Measurements from ENCODE around the gene DHX34. TPM values are rescaled to one million over a fixed set of nuclear protein-coding genes. Genes with fewer than 3 reads are reported as not detected.
A peak's percentile ranks its signal among the peaks of the same experiment; 100 is the strongest.
"Not testable (repeated sequence)": the region's sequence is repeated elsewhere in the genome, so short reads cannot be mapped to it uniquely, and the experiment has no call there.

DHX34 gene
- total RNA-seq, 1 experiment from 2014 or later: 10.0 TPM

DNA sequence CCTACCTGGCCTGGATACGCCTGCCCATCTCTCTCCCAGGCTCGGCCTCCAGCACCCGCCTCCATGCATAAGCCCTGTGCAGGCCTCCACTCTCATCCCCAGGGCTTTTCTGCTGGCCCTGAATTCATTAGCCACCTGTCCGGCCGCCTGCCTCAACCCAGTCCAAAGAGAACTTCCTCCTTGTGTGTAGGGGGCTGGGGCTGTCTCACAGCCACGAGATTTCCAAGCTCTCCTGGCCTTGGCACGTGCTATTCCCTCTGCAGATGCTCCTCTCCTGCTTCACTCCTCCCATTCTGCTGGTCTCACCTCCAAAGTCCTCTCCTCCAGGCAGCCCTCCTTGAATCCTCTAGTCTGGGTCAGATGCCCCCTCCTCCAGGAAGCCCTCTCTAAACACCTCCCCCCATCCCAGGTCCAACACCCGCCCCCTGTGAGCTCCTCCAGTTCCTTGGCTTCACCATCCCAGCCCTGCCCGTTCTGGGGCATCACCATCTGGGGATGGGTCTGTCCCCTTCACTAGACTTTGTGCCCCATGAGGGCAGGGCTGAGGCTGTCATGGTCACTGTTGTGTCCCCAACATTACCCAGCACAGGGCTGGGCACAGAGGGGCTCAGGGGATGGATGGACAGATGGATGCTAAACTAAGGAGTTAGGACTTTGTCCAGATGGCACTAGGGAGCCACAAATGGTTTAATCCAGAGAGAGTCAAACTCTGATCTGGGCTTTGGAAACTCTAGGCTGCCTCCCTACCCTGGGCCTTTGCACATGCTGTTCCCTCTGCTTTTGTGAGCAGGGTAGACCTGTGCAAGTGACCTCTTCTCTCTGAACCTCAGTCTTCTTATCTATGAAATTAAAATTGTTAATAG, 55.5 kb downstream of the DHX34 start:
- in situ Hi-C loops (cut with HindIII; ENCODE audit: low pct_unique_long_range_greater_than_20kb, low sequenced_read_pairs): no loop called here

GRCh38 chr19:47405197-47405550, 56.1 kb downstream of the DHX34 start:
- in situ Hi-C loops (cut with HindIII; ENCODE audit: low pct_unique_long_range_greater_than_20kb, low sequenced_read_pairs): no loop called here
- DNase-seq (ENCODE audit: low read depth, low spot score): no peak

More for the DNA sequence above, 55.5 kb downstream of the DHX34 start:
- DNase-seq (ENCODE audit: low read depth, low spot score): no peak

DNA sequence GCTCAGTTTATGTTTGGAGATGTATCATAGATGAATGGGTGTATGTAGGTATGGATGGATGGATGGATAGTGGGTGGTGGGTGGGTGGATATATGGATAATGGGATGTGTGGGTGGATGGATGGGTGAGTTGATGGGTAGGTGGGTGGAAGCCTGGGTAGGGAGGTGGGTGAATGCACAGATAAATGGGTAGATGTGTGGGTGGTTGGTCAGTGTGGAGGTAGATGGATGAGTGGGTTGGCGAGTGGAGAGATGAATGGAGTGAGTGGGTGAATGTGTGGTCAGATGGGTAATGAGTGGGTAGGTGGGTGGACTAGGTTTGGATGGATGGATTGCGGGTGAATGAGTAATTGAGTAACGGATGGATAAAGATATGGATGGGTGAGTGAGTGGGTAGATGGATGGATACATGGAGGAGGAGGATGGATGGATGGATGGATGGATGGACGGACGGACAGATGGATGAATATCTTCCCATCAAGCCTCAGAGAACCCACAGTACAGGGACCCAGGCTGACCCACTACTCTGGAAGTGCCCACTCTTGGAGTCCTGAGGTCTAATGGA, 56.8 kb downstream of the DHX34 start:
- DNase-seq (ENCODE audit: low read depth, low spot score): no peak
- in situ Hi-C loops (cut with HindIII; ENCODE audit: low pct_unique_long_range_greater_than_20kb, low sequenced_read_pairs): no loop called here

- in situ Hi-C loops (cut with HindIII; ENCODE audit: low pct_unique_long_range_greater_than_20kb, low sequenced_read_pairs): no loop called here
- no peak for DNase-seq (ENCODE audit: low read depth, low spot score)
Observed at GRCh38 chr19:47406711-47407416, 57.7 kb downstream of the DHX34 start.

DNA sequence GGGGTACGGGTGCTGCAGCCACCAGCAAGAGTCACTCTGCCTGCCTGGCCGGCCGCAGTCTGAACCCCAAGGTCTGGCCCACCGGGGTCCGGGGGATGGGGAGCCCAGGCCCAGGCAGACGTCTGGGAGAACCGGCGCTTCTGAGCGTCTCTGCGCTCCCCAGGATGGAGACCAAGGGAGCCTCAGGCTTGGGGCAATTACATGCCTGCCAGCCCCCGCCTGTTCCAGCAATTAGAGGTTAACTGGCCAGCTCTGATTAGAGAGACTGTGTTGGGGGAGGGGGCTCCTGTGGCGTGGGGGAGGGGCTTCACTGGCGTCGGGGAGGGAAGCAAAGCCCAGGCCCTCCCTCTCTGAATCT, 58.3 kb downstream of the DHX34 start:
- in situ Hi-C loops (cut with HindIII; ENCODE audit: low pct_unique_long_range_greater_than_20kb, low sequenced_read_pairs): no loop called here
- DNase-seq (ENCODE audit: low read depth, low spot score): no peak

DNA sequence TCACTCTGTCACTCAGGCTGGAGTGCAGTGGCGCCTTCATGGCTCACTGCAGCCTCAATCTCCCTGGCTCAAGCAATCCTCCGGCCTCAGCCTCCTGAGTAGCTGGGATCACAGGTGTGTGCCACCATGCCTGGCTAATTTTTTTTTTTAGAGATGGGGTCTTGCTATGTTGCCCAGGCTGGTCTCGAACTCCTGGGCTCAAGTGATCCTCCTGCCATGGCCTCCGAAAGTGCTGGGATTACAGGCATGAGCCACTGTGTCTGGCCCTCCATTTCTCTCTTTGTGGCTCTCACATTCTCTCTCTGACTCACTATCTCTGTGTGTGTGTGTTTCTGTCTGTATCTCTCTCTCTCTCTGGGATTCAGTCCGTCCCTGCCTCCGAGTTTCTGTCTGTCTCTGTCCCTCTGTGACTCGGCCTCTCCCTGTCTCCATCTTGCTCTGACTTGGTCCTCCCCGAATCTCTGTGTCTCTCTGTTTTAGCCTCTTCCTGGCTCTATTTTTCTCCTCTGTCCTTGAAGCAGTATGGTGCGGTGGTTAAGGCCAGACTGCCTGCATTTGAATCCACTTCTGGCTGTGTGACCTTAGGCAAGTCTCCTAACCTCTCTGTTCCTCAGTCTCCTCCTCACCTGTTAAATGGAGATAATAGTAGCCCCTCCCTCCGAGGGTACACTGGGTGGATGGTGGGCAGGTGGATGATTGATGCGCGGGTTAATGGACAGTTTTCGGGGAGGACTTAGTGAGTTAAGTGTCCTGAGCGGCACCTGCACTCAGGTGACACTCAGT, 59.2 kb downstream of the DHX34 start:
- in situ Hi-C loops (cut with HindIII; ENCODE audit: low pct_unique_long_range_greater_than_20kb, low sequenced_read_pairs): no loop called here
- DNase-seq (ENCODE audit: low read depth, low spot score): no peak

DNA sequence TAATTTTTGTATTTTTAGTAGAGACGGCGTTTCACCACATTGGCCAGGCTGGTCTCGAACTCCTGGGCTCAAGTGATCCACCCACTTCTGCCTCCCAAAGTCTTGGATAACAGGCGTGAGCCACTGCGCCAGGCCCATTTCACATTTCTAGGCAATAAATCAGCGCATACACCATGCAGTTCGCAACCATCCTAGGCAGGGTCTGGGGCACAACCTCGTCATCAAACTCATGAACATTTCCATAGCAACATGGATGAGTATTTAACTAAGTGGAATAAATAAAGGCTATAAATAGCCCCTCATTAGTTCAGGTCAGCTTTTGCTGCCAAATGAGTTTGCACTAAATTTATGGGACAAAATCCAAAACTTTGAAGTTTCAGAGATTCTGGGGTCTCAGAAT, 62.0 kb downstream of the DHX34 start:
- no peak for DNase-seq (ENCODE audit: low read depth, low spot score)
- in situ Hi-C loops (cut with HindIII; ENCODE audit: low pct_unique_long_range_greater_than_20kb, low sequenced_read_pairs): no loop called here

GRCh38 chr19:47411696-47412095, 62.6 kb downstream of the DHX34 start:
- DNase-seq (ENCODE audit: low read depth, low spot score): not testable (repeated sequence)

GRCh38 chr19:47413941-47414340, 64.8 kb downstream of the DHX34 start:
- in situ Hi-C loops (cut with HindIII; ENCODE audit: low pct_unique_long_range_greater_than_20kb, low sequenced_read_pairs): no loop called here

More at GRCh38 chr19:47411696-47412095, 62.6 kb downstream of the DHX34 start:
- in situ Hi-C loops (cut with HindIII; ENCODE audit: low pct_unique_long_range_greater_than_20kb, low sequenced_read_pairs): not testable (repeated sequence)

GRCh38 chr19:47414469-47414868, 65.4 kb downstream of the DHX34 start:
- peak; percentile 60 for DNase-seq (ENCODE audit: low read depth, low spot score)
- in situ Hi-C loops (cut with HindIII; ENCODE audit: low pct_unique_long_range_greater_than_20kb, low sequenced_read_pairs): no loop called here

More at GRCh38 chr19:47413941-47414340, 64.8 kb downstream of the DHX34 start:
- DNase-seq (ENCODE audit: low read depth, low spot score): no peak

DNA sequence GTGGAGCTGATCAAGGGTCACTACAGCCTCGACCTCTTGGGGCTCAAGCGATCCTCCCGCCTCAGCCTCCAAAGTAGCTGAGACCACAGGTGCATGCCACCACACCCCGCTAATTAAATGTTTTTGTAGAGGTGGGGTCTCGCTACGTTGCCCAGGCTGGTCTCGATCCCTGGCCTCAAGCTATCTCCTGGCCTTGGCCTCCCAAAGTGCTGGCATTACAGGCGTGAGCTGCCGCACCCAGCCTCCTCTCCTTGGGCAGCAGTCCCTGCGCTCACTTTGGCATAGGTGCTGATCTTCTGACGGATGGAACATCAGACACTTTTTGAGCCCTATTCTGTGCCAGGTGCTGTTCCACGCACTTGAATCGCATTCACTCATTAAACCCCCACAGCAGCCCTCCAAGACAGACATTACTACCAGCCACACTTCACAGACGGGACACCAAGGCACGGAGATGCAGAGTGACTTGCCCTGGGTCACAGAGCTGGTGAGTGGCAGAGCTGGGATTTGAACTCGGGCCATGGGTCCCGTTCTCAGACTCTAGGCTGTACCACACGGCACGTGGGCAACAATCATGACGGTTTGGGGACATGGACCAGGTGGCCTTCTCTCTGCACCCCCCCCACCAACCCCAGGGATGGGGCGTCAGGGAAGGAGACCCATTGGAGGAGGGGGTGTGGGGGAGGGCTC, 67.0 kb downstream of the DHX34 start:
- no peak for DNase-seq (ENCODE audit: low read depth, low spot score)
- in situ Hi-C loops (cut with HindIII; ENCODE audit: low pct_unique_long_range_greater_than_20kb, low sequenced_read_pairs): no loop called here

DNA sequence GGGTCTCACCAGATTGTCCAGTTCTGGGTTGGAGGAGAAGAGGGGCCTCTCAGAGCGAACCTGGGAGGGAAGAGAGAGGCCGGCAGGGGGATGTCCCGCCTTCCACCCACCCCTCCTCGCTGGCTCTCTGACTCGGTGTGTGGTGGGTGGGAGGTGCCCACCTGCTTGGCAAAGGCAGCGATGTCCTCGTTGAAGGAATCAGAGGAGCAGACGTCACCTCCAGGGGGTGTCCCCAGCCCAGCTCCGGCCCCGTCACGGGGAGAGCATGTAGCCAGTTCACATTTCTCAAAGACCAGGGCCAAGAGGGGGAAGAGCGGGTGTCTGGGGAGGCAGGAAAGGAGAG, 67.5 kb downstream of the DHX34 start:
- DNase-seq (ENCODE audit: low read depth, low spot score): no peak
- in situ Hi-C loops (cut with HindIII; ENCODE audit: low pct_unique_long_range_greater_than_20kb, low sequenced_read_pairs): no loop called here

DNA sequence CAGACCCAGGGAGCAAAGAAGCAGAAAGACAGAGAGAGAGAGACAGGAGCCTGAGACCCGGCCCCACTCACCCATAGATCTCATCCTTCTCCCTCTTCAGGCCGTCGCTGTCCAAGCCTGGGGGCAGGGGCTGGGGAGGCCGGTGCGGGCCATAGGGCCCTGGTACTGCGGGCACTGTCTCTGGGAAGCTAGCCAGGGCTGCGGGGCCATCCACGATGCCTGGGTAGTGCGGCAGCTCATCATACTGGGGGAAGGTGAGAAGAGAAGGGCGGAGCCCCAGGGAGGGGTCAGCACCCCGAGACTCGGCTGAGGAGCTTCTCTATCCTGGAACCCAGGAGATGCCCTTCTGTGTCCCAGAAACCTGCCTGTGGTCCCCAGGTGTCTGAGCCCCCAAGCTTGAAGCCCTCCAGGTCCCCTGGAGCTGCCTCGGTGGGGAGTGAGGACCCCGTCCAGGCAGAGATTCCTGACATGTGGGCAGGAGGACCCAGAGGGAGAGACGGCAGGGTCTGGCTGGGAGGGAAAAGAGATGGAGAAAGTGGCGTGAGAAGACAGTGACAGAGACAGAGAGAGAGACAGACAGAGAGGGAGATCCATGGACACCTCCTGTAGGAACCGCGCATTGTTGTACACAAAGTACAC, 68.1 kb downstream of the DHX34 start:
- DNase-seq (ENCODE audit: low read depth, low spot score): no peak
- in situ Hi-C loops (cut with HindIII; ENCODE audit: low pct_unique_long_range_greater_than_20kb, low sequenced_read_pairs): no loop called here

GRCh38 chr19:47417746-47418691, 68.9 kb downstream of the DHX34 start:
- DNase-seq (ENCODE audit: low read depth, low spot score): no peak
- in situ Hi-C loops (cut with HindIII; ENCODE audit: low pct_unique_long_range_greater_than_20kb, low sequenced_read_pairs): no loop called here

DNA sequence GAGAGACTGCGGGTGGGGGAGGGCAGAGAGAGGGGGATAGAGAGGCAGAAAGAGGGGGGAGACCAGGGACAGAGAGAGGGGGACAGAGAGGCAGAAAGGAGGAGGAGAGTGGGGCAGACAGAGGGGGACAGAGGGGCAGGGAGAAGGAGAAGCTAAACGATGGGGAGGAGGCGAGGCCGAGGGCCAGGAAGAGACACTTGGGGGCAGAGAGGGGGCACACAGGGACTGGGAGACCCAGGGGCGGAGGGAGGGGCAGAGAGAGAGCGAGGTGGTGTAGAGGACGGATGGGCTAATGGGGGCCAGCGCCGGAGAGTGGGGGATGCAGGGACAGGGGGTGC, 69.5 kb downstream of the DHX34 start:
- in situ Hi-C loops (cut with HindIII; ENCODE audit: low pct_unique_long_range_greater_than_20kb, low sequenced_read_pairs): no loop called here

GRCh38 chr19:47419030-47419783, 70.1 kb downstream of the DHX34 start, which contains the start of gene MEIS3:
Gene MEIS3 (minus strand): TSS chr19:47419527. CDS start chr19:47419081, 446 bp downstream.
- DNase-seq (ENCODE audit: low read depth, low spot score): no peak
- in situ Hi-C loops (cut with HindIII; ENCODE audit: low pct_unique_long_range_greater_than_20kb, low sequenced_read_pairs): no loop called here

More for the DNA sequence above, 69.5 kb downstream of the DHX34 start:
- no peak for DNase-seq (ENCODE audit: low read depth, low spot score)

Measured in SK-MEL-5 (cell line).